HG03469 (cell line): Measurements from ENCODE around the gene NUDT3.
"Not testable (repeated sequence)": the region's sequence is repeated elsewhere in the genome, so short reads cannot be mapped to it uniquely, and the experiment has no call there.

ENCODE experiments used
- ATAC-seq: cut with Tn5 transposase; IDR thresholded peaks from one replicate; pipeline ENCODE4 v1.9.1; 2021; ENCODE audit warnings: mild to moderate bottlenecking, moderate library complexity, moderate number of reproducible peaks; ENCODE audit not compliant: unreplicated experiment

The NUDT3 gene

DNA sequence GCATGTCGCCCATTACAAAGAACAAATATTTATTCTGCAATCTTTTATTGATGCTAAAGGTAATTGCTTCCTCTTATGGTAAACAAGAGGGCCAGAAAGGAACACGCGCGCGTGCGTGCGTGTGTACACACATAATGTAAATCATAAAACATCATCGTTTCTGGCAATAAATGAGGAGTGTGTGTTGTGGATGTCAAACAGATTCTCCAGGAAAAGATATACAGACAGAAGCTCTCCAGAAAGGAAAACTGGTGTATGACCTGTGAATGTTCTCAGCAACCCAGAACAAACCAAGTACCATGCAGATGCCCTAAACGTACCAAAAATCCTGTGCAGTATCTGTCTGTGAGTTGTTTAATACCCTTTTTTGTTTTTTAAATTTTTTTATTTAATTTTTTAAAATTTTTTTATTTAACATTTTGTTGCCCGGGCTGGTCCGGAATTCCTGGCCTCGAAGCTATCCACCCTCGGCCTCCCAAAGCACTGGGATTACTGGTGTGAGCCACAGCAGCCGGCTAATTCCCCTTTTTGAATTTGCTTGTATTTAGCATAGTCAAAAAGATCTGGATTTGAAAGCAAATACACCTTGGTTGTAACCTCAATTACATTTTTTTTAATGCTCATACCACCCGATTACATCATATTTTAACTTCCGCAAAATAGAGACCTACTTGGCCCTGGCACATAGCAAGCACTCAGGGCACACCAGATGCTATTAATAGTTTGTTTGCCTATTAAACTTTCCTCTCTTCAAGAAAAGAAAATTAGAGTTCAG, 909 bp upstream of the NUDT3 start:
- no peak for ATAC-seq

DNA sequence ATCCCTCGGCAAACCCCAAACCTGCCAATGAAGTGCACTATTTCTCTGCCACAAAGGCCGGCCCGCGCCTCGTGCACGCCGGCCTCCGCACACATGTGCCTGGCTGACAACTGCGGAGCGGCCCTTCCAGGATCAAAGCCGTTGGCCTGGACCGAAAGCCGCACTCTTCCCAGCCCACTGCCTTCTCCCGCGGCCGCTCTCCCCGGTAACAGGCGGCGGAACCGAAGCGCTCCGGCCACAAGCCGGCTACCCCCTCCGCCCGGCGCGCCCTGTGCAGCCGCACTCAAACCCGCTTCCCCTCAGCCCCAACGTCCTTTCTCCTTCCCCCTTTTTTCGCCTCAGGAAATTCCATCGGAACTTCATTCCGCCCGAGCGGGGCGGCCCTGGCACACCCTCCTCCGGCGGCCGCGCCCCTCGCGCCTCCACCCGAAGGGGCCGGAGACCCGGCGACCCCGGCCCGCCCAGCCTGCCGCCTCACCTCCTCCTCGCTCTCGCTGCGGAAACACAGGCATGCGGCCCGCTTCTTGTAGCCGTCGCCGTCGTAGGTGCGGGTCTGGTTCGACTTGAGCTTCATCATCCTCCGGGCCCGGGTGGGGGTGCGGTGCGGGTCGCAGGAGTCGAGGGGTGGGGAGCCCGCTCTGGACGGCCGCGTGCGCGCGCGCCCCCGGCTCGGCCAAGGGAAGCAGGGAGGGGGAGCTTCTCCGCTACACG, 528 bp downstream of the NUDT3 start:
- ATAC-seq, result peak; percentile 8

DNA sequence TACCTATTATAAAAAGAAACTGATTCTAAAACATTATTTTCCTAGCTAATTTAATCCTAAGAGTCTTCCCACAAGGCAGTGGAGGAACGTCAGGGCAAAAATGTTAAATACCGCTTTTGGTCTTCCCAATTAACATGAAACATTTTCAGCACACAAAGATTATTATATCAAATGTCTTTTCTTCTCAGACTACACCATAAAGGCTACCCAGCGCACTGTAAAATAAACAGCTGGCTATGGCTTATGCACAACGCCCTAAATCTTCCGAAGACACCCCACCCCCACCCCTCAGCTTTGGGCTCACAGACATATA, 1.0 kb downstream of the NUDT3 start:
- no peak for ATAC-seq

DNA sequence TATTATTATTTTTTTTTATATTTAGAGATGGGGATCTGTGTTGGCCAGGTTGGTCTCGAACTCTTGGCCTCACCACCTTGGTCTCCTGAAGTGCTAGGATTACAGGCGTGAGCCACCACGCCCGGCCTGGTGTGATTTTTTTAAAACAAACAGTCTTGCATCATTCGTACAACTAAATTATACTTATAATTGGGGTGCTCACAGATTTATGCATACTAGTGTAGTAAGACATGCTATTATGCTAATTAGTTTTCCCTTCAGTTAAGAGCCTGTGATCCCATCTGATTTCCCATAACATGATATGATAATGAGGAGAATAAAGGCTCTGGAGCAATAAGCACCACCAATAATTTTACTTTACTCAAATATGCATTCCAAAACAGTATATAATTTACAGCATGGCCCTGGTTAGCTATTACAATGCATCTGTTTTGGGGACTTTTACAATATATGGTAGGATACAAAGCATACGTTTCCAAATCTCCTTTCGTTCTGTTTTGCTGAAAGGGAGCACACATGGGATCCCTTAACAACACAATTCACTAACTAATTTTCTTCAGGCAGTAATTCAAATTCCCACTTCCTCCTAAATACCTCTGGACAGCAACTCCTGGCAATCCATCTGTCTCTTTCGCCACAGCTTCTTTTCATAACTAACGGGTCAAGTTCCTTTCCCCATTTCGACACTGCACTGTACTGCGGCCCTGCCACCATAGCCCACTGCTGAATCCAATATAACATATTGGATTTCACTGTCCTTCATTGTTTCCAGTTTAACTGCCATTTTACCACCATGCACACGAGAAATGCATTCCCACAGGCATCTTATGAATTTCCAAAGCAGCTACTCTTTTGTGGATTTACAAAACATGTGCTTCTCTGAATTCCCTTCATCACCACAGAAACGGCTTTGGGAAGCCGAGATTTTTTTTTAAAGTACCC, 1.7 kb downstream of the NUDT3 start:
- no peak for ATAC-seq

DNA sequence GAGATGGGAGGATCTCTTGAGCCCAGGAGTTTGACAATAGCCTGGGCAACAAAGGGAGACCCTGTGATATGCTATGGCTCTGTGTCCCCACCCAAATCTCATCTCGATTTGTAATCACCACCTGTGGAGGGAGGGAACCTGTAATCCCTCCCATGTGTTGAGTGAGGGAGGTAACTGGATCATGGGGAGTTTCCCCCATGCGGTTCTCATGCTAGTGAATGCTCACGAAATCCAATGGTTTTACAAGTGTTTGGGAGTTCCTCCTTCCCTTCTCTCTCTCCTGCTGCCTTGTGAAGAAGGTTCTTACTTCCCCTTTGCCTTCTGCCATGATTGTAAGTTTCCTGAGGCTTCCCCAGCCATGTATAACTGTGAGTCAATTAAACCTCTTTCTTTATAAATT, 3.4 kb downstream of the NUDT3 start:
- ATAC-seq, result no peak

DNA sequence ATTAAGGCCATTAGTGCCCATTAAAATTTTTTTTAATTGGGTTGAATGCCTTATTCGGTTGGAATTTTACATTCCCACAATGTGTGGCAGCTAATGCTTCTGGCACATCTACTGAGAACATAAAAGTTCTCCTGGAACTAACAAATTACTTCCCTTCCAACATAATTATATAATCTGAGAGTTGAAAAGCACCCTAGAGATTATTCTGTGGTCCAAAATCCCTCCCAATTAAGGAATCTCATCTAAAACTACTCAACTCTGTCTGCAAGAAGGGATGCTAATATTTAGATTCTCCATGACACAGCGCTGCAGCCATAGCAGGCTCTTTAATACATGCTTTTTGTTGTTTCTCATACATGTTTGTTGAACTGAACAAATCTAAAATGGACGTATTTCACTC, 4.0 kb downstream of the NUDT3 start:
- no peak for ATAC-seq

DNA sequence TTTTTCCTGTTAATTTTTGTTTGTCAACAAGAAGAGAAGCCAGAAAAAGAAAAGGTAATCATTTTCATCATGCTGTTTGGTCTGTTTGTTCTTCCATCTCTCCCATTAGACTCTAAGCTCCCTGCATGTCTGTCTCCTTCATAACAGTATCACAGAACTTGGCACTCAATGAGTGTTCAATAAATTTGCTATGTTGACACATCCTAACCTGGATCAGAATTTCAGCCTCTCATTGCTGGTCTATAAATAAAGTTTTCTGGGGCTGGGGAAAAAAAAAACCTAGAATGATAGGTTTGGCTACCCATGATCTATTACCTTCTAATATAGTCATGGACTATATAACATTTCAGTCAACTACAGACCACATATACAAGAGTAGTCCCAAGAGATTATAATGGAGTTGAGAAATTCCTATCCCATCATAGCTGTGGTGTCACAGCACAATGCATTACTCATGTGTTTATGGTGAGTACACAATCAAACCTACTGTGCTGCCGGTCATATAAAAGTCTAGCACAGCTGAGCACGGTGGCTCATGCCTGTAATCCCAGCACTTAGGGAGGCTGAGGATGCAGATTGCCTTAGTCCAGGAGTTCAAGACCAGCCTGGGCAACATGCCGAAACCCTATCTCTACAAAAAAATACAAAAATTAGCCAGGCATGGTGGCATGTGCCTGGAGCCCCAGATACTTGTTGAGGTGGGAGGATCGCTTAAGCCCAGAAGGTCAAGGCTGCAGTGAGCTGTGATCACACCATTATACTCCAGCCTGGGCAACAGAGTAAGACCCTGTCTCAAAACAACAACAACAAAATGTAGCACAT, 5.9 kb downstream of the NUDT3 start:
- no peak for ATAC-seq

DNA sequence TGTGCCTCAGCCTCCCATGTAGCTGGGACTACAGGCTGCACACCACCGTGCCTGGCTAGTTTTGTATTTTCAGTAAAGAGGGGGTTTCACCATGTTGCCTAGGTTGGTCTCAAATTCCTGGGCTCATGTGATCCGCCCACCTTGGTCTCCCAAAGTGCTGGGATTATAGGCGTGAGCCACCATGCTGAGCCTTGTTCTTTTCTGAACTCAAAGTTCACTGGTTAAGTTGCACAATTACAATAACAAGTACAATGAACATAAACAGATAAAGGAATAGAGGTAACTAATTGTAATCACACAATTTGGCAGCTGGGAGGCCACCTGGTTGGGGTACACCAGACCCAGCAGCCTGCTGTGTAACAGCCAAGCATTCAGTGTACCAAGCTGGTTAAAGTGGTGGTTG, 6.7 kb downstream of the NUDT3 start:
- ATAC-seq, result no peak

DNA sequence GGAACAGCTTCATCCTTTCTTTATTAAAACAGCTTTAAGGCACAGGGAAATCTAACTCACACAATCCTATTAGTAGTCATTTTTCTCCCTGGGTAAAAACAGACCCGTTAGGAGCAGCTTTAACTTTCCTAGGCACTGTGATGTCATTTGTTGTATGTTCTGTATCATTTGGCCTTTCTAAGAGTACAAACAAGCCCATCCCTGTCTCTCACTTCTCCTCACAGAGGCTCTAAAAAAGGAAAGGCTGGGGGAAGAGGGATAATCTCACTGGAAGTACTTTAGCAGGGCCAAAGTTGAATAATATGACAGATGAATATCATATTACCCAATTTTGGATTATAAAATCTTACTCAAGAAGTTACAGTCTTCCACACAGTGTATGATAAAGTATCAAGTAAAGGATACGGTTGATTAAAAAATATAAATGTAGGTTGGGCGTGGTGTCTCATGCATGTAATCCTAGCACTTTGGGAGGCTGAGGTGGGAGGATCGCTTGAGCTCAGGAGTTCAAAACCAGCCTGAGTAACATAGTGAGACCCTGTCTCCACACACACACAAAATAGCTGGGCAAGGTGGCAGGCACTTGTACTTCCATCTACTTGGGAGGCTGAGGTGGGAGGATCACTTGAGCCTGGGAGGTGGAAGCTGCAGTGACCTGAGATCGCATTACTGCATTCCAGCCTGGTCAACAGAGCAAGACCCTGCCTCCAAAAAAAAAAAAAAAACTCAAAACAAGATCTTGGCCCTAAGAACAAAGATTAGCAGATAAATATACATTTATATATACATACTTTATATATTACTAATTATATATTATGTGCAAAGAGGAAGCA, 7.9 kb downstream of the NUDT3 start:
- no peak for ATAC-seq

DNA sequence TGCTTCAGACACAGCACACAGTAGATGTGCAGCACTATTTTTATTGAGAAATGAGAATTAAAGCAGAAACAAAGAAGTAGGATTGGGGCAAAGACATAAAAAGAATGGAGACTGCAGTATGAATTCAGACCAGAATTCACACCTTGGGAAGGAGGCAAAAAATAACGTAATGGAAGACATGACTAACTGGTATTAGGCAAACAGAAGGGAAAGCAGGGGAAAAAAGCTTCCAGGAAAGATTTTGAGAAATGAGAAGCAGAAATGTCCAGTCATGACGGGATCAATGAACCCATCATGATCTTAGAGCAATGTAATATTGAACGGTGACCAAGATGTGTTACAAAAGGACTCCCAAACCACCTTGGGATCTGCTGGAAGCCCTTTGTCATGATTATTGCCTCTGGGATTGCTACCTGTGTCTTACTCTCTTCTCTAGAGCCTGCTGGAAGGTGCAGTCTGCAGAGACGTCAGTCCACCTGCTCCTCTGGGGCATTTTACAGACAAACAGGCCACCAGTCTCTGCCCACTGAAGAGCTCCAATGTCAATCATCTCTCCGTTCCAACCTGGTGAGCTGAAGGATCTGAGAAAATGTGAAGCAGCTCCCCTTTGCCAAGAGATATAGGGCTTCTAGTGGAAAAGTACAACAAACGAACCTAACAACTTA, 8.7 kb downstream of the NUDT3 start:
- no peak for ATAC-seq

DNA sequence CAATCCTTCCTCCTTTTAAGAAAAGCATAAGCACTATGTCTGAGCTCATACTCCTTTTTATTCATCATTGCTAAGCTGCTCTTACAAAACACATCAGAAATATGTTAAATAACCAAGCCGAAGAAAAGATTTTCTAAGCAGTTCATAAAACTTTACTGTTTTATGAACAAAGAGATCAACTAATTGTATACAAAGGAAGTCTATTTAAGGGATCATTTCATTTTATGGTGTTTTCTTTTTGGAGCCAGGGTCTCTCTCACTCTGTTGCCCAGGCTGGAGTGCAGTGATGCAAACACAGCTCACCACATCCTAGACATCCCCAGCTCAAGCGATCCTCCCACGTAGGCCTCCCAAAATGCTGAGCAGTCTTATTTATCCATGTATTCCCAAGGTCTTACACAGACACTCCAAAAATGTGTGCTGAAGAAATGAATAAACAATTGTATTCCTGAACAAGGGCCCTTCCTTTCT, 9.3 kb downstream of the NUDT3 start:
- no peak for ATAC-seq

DNA sequence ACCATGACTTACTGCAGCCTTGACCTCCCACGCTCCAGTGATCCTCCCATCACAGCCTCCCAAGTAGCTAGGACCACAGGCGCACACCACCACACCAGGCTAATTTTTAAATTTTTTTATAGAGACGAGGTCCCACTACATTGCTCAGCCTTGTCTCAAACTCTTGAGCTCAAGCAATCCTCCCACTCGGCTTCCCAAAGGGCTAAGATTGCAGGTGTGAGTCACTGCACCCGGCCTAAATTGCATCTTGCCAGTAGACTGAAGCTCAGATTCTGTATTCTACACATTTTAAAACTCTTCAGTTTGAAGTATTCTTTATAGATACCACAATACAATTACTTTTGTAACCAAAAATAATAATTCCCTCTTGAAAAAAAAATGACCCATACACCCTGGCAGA, 11.4 kb downstream of the NUDT3 start:
- no peak for ATAC-seq

DNA sequence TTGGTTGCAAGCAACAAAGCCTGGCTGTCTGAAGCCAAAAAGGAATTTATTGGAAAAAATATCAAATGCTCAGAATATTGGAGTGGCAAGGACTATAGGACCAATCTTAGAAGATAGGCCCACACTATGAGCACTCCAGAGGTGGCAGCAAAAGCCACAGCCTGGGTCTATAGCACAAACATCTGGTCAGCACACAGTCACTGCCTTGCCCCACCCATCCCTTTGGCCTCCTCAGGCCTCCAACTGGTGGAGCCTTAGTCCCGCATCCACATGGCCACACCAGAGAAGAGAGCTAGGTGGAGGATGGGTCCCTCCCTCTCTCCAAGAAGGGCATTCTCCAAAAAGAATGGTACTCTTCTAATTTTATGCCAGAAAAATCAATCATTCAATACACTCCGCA, 14.0 kb downstream of the NUDT3 start:
- ATAC-seq, result no peak

DNA sequence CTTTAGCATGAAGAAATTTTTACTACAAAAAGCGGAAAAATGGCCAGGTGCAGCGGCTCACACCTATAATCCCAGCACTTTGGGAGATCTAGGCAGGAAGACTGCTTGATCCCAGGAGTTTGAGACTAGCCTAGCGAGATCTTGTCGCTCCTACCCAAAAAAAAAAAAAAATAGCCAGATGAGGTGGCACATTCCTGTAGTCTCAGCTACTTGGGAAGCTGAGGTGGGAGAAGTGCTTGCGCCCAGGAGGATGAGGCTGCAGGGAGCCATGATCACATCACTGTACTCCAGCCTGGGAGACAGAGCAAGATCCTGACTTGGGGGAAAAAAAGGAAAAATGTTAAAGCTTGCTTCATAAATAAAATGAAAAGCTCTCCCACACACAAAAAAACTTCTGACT, 14.5 kb downstream of the NUDT3 start:
- no peak for ATAC-seq

DNA sequence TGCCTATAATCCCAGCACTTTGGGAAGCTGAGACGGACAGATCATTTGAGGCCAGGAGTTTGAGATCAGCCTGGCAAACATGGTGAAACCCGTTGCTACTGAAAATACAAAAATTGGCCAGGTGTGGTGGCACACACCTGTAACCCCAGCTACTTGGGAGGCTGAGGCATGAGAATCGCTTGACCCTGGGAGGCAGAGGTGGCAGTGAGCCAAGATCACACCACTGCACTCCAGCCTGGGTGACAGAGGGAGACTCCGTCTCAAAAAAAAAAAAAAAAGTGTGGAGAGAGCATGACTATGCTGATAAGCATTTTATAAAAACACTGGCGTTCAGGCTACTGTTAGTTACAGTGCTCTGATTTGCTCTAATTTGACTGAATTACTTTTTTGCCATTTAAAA, 14.9 kb downstream of the NUDT3 start:
- not testable (repeated sequence) for ATAC-seq

DNA sequence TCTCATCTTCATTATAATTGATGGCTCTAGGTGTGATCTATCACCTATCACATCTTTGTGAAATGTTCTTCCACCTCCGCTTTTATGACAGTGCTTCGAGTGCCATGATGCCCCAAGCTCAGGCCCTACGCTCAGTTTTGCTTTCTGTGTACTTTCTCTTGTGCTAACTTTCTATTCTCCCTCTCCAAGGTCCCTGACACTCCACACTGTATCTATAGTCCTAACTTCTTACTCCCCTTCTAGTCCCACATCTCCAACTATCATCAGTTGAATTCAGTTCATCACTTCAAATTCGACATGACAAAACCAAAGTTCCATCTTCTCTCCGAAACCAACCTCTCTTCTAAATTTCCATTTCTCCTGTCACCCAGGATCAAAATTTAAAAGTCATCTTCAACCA, 16.6 kb downstream of the NUDT3 start:
- ATAC-seq, result no peak

DNA sequence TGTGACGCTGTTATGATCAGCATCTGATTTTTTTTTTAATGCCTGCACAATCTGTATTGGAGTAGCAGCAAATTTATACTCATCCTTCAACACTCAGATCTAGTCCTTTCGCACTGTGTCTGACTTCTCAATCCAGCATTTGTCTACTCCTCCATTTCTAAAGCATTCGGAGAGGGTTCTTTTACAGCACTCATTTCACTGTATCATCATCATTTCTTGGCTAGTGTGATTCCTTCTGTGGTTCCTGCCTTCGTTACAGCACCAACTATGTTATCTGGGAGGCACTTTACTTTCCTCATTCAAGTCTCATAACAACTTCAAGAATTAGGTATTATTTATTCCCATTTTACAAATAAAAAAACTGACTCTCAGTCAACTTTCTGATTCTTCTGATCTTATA, 18.0 kb downstream of the NUDT3 start:
- ATAC-seq, result no peak

DNA sequence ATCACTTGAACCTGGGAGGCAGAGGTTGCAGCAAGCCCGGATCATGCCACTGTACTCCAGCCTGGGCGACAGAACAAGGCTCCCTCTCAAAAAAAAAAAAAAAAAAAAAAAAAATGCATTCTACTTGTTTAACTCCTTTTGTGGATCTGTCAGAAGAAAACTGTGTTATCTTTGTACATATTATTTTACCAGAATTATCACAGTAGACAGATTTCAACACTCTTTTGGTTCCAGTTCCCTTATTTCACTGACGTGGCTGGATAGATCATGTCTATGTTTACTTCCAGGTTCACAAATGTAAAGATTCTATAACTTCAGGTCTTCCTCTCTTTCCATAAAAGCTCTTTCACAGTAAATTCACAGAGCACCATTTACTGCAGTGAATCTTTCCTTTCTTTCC, 18.4 kb downstream of the NUDT3 start:
- ATAC-seq, result no peak

DNA sequence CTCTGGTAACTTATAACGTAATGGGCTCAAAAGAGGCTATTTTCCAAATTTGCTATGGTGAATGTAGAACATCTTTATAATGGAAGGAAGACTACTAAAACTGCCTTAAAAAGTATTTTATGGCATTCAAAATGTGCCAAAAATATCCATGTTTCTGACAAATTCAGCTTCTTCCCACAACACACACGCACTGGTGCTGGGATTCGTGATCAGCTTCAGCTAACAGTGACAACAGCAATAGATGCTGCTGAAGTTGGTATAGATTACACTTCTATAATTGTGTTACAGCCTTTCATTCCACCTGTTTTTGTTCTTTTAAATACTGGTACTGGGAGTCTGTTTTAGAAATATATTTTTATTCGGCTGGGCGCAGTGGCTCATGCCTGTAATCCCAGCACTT, 19.0 kb downstream of the NUDT3 start:
- no peak for ATAC-seq
